Pons (tissue), 1 donor: ENCODE data around the gene HIVEP3.

Experiments used
- DNase-seq: peaks from one replicate; pipeline ENCODE4 v3.0.0-alpha.2; 2016; ENCODE audit warnings: low spot score

The HIVEP3 gene

DNA sequence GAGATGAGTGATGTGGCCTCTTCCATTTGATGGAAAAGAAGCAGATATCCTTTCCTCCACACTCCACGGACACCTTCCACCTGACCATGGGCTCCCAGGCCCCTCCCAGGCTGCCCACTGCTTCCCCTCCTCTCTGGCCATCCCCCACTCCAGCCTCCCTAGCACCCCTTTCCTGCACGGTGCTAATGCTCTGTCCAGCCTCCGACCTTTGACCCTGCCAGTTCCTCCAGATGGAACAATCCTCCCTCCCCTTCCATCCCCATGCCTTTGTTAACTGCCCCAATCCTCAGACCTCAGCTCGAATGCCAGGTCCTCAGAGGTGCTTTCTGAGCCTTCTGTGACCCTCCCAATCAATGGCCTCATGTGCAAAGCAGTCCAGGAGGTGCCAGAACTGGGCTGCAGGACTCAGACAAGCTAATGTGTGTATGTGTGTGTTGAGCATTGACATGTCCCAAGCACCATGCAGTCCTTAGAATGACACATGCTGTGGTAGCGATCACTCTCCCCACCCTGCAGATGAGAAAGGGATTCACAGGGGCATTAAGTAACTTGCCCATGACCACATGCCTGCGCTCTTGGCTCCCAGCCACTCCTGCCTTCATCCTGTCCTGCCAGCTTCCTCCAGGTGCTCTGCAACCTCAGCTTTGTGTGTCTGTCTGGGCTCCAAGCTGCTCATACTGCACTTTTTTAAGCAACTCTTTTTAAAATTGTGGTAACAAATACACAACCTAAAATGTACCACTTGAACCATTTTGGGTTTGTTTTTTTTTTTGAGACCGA, 370.8 kb downstream of the HIVEP3 start:
- DNase-seq = no peak

GRCh38 chr1:41547336-41547735, 371.4 kb downstream of the HIVEP3 start:
- DNase-seq = no peak

- no peak for DNase-seq
Measured at GRCh38 chr1:41546833-41547135, 371.9 kb downstream of the HIVEP3 start.

DNA sequence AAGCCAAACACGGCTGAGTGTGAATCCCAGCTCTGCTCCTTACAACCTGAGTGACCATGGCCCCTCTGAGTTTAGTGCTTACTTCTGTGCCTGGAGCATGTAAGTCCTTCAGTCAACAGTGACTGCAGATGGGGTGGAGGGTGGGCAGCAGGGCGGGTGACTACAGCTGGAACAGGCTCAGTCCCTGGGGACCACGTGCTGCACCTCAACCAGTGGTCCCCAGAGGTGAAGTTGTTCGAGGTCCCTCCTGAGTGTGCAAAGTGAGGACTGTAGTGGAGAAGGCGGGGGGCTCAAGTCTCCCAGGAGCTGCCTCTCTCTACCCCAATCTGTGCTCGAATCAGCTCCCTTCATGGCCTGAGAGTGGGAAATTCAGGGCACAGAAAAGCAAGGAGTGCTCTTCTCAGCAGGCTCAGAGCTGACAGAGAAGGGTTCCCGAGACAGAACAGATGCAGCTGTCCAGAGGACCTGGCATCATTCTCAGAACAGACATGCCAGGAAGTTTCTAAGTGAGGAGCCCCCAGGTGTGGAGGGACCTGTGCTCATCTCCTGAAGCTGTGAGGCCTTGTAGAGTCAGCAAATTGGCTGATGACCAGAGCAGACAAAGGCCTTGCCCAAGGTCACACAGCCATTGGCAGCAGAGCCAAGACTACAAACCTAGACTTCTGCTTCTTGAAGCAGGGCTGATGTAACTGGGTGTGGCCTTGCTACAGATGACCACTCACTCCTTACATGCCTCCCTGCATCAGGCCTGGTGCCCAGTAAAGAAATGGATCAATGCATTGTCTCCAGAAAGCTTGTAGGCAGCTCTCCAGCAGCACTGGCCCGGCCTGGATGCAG, 372.5 kb downstream of the HIVEP3 start:
- DNase-seq = no peak

DNA sequence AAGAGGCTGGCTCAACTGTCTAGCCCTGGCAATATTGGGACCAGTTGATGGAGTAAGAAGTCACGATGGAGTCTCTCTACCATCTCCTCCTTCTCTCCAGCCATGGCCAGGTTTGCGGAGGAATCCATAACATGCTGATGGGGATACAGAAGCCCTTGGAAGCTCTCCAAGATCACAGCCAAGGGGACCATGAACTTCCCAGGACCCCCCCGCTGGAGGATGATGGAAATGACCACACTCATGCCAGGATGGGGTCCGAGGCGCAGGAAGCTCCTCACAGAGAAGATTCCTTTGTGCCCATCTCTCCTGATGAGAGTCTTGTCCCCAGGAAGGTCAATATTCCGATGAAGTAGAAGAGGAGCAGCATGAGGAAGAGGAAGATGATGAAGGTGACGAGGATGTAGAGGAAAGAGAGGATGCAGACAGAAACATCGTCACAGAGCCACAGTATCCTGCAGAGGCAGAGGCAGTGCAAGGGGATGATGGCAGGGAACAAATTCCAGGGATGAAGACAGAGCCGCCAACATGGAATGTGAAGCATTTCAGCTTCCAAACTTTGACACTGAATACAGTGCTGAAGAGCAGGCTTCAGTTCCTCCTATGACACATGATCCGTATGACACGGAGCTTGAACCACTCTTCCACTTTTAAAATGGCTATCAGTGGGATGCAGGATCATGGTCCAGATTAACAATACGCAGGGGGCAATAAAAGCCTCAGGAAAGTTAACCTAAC, 376.4 kb downstream of the HIVEP3 start:
- DNase-seq = no peak

DNA sequence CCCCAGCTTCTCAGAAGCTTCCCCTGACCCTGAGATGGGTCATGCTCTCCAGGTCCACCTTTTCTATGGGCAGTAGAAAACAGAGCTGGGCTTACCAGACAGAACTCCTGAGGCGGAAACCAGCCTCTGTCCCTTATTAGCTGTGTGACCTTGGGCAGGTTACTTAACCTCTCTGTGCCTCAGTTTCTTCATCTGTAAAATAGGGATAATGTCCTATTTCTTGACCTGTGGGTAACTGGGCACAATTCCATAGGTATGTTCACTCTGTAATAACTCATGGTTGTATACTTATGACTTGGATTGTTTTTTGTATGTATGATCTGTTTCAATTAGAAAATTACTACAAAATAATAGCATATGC, 377.1 kb downstream of the HIVEP3 start:
- no peak for DNase-seq

DNA sequence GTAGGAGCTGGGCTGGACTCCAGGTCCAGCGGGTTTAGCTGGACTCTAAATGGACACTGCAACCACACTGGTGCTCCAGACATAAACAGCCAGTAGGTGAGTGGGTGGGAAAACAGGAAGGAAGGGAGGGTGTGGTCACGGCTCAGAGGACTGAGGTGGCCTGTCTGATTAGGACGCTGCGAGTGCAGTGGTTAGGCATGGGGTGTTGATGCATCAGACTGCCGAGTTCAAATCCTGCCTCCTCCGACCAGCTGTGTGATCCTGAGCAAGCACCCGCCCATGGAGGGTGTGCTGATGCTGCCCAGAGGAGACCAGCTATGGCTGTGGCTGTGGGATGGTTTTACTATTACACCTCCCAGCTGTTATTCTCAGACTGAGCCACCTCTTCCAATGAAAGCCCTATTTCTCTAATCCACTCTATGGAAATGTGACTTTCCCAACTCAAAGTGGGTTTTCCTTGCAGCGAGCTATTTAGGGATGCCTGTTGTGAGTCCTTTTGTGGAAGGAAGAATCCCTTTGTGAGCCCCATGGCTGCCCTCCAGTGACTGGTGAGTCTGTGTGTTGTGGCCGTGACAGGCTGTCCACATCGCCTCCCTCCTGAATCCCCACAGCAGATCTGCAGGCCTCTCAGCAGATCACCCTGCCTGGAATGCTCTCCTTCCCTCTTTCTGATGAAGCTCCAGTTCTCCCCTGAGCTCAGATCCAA, 377.7 kb downstream of the HIVEP3 start:
- DNase-seq = peak; percentile 66

- no peak for DNase-seq
Measured at GRCh38 chr1:41539999-41540398, 378.7 kb downstream of the HIVEP3 start.

- no peak for DNase-seq
Measured at GRCh38 chr1:41539418-41539805, 379.3 kb downstream of the HIVEP3 start.

DNA sequence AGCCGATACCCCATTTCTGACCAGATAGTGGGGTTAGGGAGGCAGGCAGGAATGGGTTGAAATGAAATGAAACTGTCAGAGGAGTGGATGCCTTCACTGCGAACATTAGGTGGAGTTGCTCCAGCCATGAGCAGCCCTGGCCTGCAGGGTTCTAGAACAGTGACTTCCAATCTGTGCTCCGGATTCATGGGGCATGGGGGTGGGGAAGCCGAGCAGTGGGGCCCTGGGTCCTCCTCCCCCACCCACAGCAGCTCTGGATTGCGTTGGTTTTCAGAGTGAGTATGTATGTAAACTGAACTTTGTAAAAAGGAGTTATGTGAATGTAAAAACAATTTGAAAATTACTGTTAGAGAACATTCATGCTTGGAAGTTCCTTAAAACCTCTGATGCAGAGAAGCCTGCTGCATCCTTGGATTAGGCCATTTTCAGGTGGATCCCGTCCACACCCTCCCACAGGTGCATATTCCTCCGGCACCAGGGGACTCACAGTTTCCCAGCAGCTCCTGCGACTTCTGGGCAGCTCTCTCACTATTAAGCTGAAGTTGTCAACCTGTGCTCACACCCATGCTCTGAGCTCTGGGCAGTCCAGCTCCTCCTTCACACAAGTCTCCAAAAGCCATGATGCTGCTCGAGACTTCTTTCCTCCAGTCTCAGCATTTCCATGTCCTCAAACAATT, 379.8 kb downstream of the HIVEP3 start:
- DNase-seq = no peak

DNA sequence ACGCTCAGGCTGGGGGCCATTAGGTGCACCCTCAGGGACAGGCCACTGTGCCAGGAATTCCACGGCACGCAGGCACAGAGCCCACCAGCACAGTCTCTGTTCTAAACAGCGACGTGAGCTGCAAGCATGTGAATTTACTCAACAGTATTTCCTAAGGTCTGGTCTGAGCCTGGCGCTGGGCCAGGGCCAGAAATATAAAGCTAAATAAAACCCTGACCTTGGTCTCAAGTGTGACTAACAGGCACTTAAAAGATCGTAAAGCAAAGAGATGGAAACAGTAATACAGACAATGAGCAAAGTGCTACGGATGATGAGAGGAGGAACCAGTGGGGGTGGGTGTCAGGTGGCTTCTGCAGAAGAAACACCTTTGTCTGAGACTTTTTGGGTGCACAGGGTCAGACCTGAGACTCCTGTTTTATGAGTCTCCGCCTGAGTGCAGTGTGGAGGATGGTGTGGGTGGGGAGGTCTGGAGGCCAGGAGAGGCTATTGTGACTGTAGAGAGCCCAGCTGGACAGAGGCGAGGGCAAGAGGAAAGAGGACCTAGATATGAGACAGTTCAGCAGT, 380.9 kb downstream of the HIVEP3 start:
- DNase-seq = no peak

- DNase-seq = no peak
Measured at GRCh38 chr1:41537251-41537650, 381.5 kb downstream of the HIVEP3 start.

- no peak for DNase-seq
Measured at GRCh38 chr1:41536361-41536802, 382.3 kb downstream of the HIVEP3 start.

DNA sequence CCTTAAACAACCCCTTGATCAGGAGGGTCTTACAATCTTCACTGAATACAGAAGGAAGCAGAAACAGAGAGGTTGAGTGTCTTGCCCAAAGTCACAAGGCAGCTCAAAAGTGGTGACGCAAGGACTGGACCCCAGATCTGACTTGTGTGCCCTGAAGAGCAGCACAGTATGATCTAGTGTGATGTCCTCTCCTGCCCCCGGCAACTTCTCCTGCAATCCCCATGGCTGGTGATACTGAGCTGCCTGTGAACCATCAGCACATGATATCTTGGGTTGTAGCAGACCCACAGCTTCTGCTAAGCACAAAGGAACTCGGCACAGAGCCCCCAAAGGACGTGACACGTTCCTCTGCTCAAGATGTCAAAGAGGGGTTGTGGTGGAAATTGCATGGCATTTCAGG, 383.0 kb downstream of the HIVEP3 start:
- no peak for DNase-seq

- DNase-seq = no peak
Measured at GRCh38 chr1:41535276-41535675, 383.4 kb downstream of the HIVEP3 start.

DNA sequence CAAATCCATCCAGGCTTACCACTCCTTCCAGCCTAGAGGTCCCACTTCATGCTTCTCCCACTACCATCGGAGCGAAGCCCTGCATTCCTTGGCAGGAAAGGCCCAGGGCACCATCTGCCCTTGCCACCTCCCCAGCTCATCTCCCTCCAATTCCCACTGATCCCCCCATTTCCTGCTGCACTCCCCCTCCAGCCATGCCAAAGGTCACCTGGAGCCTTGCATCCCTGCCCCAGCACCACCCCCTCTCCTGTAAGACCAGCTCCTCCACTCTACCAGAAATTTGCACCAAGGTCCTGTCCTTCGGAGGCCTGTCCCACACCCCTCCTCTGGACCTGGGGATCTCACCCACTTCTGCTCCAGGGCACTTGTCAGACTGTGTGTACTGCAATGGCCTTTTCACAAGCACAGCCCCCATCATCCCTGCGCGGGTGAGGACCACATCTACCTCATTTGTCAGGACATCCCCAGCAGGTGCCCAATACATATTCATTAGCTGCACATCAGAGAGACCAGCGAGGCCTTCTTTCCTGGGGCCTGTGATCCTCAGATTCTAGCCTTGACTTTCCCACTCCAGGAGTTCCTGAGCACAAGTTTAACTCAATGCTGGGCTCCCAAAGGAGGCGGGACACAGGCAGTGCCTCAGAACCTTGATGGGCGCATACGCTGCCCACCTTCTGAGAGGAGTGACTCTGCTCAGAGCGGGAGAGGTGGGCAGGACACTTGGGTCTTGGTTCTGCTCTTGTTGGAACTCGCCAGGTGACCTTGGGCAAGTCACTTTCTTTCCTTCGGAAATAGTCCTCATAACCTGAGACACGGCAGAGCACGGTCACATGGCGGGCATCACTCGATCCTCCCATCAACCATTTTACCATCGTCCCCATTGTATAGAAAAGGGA, 384.3 kb downstream of the HIVEP3 start:
- no peak for DNase-seq

GRCh38 chr1:41533731-41534080, 385.0 kb downstream of the HIVEP3 start:
- no peak for DNase-seq

DNA sequence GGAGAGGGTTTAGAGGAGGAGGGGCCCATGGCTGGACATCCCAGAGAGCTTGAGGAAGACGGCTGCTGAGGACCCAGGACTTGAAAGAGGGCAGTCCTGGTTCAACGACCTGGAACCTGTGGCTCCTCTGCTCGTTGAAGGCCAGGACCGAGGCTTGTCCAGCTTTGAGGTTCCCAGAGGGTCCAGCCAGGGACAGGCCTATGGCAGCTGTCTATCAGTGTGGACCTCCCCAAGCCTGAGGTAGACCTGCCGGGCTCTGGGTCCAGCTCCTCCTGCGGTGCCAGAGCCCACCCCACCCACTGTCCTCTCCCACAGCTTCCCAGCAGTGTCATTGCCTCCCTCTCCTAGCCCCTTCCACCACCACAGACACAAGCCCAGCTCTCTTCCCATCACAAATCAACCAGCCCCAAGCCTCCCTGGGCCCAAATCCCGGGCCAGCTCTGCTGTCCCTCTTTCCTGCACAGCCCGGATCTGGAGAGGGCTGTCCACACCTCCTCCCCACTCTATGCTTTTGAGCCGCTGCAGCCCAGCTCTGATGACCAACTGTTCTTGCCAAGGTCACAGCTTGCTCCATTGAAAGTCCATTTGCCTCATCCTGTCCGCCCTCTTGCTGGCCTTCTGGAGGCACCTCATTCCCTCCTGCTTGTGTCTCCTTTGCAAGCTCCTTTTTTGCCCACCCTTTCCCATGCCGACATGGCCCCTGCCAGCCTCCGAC, 385.5 kb downstream of the HIVEP3 start:
- DNase-seq = no peak

DNA sequence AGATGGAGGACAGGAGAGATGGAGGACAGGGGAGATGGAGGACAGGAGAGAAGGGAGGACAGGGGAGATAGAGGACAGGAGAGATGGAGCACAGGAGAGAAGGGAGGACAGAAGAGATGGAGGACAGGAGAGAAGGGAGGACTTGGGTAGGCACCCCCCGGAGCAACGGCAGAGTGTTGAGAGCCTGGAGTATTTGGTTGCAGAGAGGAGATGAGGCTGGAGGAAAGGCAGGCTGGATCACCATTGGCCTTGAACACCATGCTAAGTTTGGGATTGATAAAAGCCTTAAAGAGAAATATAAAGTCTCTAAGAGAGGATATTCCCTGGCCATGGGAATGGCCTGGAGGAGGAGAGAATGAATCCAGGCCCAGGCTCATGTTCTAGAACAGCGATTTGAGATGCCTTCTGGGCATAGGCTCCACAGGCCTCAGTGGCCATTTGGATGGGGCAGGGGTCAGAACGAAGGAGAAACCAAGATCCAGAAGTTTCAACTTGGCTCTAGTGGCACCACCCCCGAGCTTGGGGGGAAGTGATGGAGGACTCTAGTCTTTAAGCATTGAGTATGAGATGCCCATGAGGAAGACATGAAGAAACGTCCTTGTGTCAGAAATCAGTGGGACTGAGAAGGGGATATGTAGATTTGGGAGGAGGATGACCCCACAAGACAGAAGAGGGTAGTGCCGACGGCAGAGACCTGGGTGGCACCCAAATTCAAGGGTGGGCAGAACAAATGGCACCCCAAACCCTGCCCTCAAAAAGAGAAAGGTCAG, 386.3 kb downstream of the HIVEP3 start:
- DNase-seq = no peak
